Stimulated activated CD8-positive, alpha-beta memory T cell treated with anti-CD3 and anti-CD28 coated beads, Interleukin-15, amount 100 ng/mL, for 4 hours (primary cell): ENCODE measurements around the gene KLK4.

ENCODE experiments used
- DNase-seq, 2 donors: peaks; one replicate each; pipeline ENCODE4 v3.0.0-alpha.2; 2020; ENCODE audit warnings: low read depth in 2 of 2

Gene KLK4

DNA sequence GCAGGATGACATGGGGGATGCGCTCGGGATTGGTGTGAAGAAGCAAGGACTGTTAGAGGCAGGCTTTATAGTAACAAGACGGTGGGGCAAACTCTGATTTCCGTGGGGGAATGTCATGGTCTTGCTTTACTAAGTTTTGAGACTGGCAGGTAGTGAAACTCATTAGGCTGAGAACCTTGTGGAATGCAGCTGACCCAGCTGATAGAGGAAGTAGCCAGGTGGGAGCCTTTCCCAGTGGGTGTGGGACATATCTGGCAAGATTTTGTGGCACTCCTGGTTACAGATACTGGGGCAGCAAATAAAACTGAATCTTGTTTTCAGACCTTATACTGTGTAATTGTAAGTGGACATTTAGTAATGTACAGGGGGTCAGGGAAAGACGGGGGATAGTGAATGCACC is 31.0 kb downstream of the KLK4 start:
- no peak for DNase-seq

DNA sequence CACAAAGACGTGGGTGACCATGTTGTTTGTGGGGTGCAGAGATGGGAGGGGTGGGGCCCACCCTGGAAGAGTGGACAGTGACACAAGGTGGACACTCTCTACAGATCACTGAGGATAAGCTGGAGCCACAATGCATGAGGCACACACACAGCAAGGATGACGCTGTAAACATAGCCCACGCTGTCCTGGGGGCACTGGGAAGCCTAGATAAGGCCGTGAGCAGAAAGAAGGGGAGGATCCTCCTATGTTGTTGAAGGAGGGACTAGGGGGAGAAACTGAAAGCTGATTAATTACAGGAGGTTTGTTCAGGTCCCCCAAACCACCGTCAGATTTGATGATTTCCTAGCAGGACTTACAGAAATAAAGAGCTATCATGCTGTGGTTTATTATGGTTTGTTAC is 32.3 kb downstream of the KLK4 start:
- DNase-seq = no peak

DNA sequence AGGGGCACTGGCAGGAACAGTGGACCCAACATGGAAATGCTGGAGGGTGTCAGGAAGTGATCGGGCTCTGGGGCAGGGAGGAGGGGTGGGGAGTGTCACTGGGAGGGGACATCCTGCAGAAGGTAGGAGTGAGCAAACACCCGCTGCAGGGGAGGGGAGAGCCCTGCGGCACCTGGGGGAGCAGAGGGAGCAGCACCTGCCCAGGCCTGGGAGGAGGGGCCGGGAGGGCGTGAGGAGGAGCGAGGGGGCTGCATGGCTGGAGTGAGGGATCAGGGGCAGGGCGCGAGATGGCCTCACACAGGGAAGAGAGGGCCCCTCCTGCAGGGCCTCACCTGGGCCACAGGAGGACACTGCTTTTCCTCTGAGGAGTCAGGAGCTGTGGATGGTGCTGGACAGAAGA is 33.9 kb downstream of the KLK4 start:
- DNase-seq = no peak

DNA sequence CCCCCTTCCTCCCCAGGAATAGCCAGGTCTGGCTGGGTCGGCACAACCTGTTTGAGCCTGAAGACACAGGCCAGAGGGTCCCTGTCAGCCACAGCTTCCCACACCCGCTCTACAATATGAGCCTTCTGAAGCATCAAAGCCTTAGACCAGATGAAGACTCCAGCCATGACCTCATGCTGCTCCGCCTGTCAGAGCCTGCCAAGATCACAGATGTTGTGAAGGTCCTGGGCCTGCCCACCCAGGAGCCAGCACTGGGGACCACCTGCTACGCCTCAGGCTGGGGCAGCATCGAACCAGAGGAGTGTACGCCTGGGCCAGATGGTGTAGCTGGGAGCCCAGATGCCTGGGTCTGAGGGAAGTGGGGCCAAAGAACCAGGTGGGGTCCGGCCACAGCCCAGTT is 34.7 kb downstream of the KLK4 start:
- DNase-seq = no peak

DNA sequence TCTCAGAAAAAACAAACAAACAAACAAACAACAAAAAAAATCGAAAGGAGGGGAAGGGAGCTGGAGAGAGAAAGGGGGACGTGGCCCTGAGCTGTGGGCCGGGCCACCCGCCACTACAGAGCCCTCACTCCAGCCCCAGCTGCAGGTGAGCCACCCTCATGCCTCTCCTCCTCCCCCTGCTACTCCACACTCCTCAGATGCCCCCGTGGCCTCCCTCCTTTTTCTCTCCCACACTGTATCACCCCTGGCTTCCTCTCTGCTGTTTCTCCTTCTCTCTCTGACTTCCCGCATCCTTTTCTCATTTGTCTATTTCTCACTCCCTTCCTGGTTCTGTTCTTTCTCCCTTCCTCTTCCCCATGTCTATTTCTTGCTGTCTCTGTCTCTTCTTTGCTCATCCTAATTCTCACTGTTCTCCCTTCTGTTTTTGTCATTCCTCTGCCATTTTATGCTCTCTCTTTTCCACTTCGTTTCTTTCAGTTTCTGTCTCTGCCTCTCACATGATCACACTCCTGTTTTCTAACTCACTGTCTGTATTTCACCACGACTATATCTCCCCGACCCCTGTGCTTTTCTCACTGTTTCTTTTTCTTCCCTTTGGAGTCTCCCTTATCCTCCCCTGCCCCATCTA is 35.3 kb downstream of the KLK4 start:
- DNase-seq = no peak

DNA sequence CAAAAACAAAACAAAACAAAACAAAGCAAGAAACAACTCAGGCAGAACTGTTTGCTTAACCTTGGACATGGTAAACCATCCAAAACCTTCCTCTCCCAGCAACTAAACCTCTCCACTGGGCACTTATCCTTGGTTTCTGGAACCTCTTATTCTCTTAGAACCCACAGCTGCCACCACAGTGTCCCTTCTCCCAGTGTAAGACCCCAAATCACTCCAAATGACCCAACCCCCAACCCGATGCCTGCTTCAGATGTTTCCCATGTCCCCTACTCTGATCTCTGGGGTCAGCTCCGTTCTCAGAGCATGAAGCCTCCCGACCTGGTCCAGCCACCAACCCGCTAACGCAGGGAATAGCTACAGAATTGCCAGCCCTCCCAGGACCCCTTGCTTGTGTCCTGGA is 37.0 kb downstream of the KLK4 start:
- no peak for DNase-seq

DNA sequence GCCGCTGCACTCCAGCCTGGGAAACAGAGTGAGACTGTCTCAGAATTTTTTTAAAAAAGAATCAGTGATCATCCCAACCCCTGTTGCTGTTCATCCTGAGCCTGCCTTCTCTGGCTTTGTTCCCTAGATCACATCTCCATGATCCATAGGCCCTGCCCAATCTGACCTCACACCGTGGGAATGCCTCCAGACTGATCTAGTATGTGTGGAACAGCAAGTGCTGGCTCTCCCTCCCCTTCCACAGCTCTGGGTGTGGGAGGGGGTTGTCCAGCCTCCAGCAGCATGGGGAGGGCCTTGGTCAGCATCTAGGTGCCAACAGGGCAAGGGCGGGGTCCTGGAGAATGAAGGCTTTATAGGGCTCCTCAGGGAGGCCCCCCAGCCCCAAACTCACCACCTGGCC is 38.1 kb downstream of the KLK4 start, which contains the start of gene KLK2:
Gene KLK2 (plus strand): TSS at position 384 of the 400 bp plus-strand sequence. CDS start 35 bp downstream, outside the sequence.
- no peak for DNase-seq

DNA sequence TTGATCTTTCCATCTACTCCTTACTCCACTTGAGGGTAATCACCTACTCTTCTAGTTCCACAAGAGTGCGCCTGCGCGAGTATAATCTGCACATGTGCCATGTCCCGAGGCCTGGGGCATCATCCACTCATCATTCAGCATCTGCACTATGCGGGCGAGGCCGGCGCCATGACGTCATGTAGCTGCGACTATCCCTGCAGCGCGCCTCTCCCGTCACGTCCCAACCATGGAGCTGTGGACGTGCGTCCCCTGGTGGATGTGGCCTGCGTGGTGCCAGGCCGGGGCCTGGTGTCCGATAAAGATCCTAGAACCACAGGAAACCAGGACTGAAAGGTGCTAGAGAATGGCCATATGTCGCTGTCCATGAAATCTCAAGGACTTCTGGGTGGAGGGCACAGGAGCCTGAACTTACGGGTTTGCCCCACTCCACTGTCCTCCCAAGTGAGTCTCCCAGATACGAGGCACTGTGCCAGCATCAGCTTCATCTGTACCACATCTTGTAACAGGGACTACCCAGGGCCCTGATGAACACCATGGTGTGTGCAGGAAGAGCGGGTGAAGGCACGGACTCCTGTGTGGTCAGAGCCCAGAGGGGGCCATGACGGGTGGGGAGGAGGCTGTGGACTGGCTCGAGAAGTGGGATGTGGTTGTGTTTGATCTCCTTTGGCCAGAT is 40.6 kb downstream of the KLK4 start:
- DNase-seq = no peak

DNA sequence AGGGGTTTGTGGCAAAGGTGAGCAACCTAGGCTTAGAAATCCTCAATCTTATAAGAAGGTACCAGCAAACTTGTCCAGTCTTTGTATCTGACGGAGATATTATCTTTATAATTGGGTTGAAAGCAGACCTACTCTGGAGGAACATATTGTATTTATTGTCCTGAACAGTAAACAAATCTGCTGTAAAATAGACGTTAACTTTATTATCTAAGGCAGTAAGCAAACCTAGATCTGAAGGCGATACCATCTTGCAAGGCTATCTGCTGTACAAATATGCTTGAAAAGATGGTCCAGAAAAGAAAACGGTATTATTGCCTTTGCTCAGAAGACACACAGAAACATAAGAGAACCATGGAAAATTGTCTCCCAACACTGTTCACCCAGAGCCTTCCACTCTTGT is 41.7 kb downstream of the KLK4 start:
- DNase-seq = no peak

DNA sequence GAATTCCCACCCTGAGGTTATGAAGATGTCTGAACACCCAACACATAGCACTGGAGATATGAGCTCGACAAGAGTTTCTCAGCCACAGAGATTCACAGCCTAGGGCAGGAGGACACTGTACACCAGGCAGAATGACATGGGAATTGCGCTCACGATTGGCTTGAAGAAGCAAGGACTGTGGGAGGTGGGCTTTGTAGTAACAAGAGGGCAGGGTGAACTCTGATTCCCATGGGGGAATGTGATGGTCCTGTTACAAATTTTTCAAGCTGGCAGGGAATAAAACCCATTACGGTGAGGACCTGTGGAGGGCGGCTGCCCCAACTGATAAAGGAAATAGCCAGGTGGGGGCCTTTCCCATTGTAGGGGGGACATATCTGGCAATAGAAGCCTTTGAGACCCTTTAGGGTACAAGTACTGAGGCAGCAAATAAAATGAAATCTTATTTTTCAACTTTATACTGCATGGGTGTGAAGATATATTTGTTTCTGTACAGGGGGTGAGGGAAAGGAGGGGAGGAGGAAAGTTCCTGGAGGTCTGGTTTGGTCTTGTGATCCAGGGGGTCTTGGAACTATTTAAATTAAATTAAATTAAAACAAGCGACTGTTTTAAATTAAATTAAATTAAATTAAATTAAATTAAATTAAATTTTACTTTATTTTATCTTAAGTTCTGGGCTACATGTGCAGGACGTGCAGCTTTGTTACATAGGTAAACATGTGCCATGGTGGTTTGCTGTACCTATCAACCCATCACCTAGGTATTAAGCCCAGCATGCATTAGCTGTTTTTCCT is 49.5 kb downstream of the KLK4 start:
- DNase-seq = no peak

DNA sequence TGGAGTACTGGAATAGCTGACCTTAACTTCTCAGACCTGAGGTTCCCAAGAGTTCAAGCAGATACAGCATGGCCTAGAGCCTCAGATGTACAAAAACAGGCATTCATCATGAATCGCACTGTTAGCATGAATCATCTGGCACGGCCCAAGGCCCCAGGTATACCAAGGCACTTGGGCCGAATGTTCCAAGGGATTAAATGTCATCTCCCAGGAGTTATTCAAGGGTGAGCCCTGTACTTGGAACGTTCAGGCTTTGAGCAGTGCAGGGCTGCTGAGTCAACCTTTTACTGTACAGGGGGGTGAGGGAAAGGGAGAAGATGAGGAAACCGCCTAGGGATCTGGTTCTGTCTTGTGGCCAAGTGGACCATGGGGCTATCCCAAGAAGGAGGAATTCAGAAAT is 50.2 kb downstream of the KLK4 start:
- DNase-seq = no peak

DNA sequence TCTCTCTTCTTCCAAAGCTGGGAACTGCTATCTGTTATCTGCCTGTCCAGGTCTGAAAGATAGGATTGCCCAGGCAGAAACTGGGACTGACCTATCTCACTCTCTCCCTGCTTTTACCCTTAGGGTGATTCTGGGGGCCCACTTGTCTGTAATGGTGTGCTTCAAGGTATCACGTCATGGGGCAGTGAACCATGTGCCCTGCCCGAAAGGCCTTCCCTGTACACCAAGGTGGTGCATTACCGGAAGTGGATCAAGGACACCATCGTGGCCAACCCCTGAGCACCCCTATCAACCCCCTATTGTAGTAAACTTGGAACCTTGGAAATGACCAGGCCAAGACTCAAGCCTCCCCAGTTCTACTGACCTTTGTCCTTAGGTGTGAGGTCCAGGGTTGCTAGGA is 51.3 kb downstream of the KLK4 start:
- no peak for DNase-seq

DNA sequence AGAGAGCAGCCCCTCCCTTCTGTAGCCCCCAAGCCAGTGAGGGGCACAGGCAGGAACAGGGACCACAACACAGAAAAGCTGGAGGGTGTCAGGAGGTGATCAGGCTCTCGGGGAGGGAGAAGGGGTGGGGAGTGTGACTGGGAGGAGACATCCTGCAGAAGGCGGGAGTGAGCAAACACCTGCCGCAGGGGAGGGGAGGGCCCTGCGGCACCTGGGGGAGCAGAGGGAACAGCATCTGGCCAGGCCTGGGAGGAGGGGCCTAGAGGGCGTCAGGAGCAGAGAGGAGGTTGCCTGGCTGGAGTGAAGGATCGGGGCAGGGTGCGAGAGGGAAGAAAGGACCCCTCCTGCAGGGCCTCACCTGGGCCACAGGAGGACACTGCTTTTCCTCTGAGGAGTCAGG is 52.3 kb downstream of the KLK4 start:
- DNase-seq = no peak

DNA sequence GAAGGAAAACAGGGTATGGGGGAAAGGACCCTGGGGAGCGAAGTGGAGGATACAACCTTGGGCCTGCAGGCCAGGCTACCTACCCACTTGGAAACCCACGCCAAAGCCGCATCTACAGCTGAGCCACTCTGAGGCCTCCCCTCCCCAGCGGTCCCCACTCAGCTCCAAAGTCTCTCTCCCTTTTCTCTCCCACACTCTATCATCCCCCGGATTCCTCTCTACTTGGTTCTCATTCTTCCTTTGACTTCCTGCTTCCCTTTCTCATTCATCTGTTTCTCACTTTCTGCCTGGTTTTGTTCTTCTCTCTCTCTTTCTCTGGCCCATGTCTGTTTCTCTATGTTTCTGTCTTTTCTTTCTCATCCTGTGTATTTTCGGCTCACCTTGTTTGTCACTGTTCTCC is 53.8 kb downstream of the KLK4 start:
- DNase-seq = no peak
